ENCODE data around the gene GRIK3. TPM values are rescaled to one million over a fixed set of nuclear protein-coding genes. Genes with fewer than 3 reads are reported as not detected.

Gene GRIK3
- total and polyA plus RNA-seq, 2 experiments from 2014 or later, result 0.31 to 2.9 TPM

- H2AFZ ChIP-seq, result no peak overlapping the region
- H3K4me2 ChIP-seq, result no peak overlapping the region
- H3K27me3 ChIP-seq (ENCODE audit: insufficient read depth), result no peaks in the 10 kb centered on the region
- no peaks in the 10 kb centered on the region; the same call in 1 of the 2 replicates for H3K4me1 ChIP-seq (ENCODE audit: insufficient read depth)
- H3K4me3 Mint-ChIP-seq, result no peak overlapping the region
- ATAC-seq (no peak), DNase-seq (ENCODE audit: low spot score) (no peak)
- no peaks in the 10 kb centered on the region for H3K79me2 ChIP-seq (replicated peaks; ENCODE audit: insufficient read depth)
- H3K4me1 Mint-ChIP-seq, result peaks cover 13% of the 10 kb centered on the region
- H3K27ac Mint-ChIP-seq, result no peak overlapping the region; the same call in 1 of the 2 replicates
- no peaks in the 10 kb centered on the region for H3K9me3 Mint-ChIP-seq
- H3K27ac ChIP-seq (ENCODE audit: low read depth), result no peak overlapping the region
- H4K20me1 ChIP-seq (replicated peaks; ENCODE audit: insufficient read depth), result no peaks in the 10 kb centered on the region
- H3K9me2 ChIP-seq (ENCODE audit: insufficient read depth), result no peaks in the 10 kb centered on the region
- H3K4me3 ChIP-seq, result no peak overlapping the region
- TF ChIP-seq POLR2AphosphoS5 (IDR thresholded peaks at IDR 0.05; ENCODE audit: low read depth) (no peak), STAT1 (IDR thresholded peaks at IDR 0.05; ENCODE audit: unreplicated experiment) (no peak), ZNF462 (CRISPR knock-in tag; IDR thresholded peaks at IDR 0.05) (no peak), ZNF114 (CRISPR knock-in tag; IDR thresholded peaks at IDR 0.05) (no peak), ZNF331 (CRISPR knock-in tag; IDR thresholded peaks at IDR 0.05; ENCODE audit: low read depth) (no peak), NANOG (IDR thresholded peaks at IDR 0.05; ENCODE audit: borderline replicate concordance) (no peak), CREB1 (CRISPR knock-in tag; IDR thresholded peaks at IDR 0.05; ENCODE audit: low read depth) (no peak), EZH2 (IDR thresholded peaks at IDR 0.05; ENCODE audit: low read depth, unreplicated experiment) (no peak), EZH2phosphoT487 (IDR thresholded peaks at IDR 0.05; ENCODE audit: unreplicated experiment) (no peak), JUNB (IDR thresholded peaks at IDR 0.05; ENCODE audit: unreplicated experiment) (no peak), ETS1 (IDR thresholded peaks at IDR 0.05) (no peak)
- TF ChIP-seq, protein P1, sequence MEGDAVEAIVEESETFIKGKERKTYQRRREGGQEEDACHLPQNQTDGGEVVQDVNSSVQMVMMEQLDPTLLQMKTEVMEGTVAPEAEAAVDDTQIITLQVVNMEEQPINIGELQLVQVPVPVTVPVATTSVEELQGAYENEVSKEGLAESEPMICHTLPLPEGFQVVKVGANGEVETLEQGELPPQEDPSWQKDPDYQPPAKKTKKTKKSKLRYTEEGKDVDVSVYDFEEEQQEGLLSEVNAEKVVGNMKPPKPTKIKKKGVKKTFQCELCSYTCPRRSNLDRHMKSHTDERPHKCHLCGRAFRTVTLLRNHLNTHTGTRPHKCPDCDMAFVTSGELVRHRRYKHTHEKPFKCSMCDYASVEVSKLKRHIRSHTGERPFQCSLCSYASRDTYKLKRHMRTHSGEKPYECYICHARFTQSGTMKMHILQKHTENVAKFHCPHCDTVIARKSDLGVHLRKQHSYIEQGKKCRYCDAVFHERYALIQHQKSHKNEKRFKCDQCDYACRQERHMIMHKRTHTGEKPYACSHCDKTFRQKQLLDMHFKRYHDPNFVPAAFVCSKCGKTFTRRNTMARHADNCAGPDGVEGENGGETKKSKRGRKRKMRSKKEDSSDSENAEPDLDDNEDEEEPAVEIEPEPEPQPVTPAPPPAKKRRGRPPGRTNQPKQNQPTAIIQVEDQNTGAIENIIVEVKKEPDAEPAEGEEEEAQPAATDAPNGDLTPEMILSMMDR (conservative IDR thresholded peaks at IDR 0.05; ENCODE audit: low read depth in 2 of 2), result no peak
- TF ChIP-seq, protein P2, sequence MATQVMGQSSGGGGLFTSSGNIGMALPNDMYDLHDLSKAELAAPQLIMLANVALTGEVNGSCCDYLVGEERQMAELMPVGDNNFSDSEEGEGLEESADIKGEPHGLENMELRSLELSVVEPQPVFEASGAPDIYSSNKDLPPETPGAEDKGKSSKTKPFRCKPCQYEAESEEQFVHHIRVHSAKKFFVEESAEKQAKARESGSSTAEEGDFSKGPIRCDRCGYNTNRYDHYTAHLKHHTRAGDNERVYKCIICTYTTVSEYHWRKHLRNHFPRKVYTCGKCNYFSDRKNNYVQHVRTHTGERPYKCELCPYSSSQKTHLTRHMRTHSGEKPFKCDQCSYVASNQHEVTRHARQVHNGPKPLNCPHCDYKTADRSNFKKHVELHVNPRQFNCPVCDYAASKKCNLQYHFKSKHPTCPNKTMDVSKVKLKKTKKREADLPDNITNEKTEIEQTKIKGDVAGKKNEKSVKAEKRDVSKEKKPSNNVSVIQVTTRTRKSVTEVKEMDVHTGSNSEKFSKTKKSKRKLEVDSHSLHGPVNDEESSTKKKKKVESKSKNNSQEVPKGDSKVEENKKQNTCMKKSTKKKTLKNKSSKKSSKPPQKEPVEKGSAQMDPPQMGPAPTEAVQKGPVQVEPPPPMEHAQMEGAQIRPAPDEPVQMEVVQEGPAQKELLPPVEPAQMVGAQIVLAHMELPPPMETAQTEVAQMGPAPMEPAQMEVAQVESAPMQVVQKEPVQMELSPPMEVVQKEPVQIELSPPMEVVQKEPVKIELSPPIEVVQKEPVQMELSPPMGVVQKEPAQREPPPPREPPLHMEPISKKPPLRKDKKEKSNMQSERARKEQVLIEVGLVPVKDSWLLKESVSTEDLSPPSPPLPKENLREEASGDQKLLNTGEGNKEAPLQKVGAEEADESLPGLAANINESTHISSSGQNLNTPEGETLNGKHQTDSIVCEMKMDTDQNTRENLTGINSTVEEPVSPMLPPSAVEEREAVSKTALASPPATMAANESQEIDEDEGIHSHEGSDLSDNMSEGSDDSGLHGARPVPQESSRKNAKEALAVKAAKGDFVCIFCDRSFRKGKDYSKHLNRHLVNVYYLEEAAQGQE (IDR thresholded peaks at IDR 0.05; ENCODE audit: unreplicated experiment), result no peak
- peaks cover 2% of the 10 kb centered on the region for H3K27me3 Mint-ChIP-seq (ENCODE audit: insufficient read depth, low read depth, poor library complexity)
- H3F3A ChIP-seq (replicated peaks; ENCODE audit: low read depth), result no peaks in the 10 kb centered on the region
- no peaks in the 10 kb centered on the region; the same call in 2 of the 3 replicates for H3K36me3 Mint-ChIP-seq (ENCODE audit: low read depth)
- no peaks in the 10 kb centered on the region; the same call in 1 of the 2 replicates for H3K36me3 ChIP-seq (ENCODE audit: insufficient read depth)
Observed at GRCh38 chr1:37012226-37012625, 22.1 kb downstream of the GRIK3 start.
